TTC549 (cell line): ENCODE measurements around the gene CA10.

Experiments
- FAIRE-seq: peaks from 2 replicates; lab custom pipeline; 2012; peaks lifted over from hg19 to GRCh38; lab: Jason Lieb, UNC

CA10 gene

GRCh38 chr17:51946311-51946710 is 212.2 kb downstream of the CA10 start:
- no peak for FAIRE-seq

DNA sequence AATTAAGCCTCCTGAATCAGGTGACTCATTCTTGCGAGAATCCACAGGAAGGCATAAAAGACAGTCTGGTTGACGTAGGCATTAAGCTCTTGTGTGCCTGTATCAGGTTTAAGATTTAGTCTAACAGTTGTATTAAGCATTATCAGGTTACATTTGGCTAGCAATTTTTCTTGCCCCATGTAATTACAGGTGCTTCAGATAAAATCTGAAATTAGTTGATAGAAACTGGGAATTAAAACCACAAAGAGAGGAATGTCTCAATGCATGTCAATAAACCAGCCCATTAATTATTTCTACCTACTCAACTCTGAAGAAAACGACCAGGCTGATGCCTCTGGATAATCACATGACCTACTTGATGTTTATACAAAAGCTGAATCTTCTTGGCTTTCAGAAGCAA is 217.2 kb downstream of the CA10 start:
- FAIRE-seq, result no peak

DNA sequence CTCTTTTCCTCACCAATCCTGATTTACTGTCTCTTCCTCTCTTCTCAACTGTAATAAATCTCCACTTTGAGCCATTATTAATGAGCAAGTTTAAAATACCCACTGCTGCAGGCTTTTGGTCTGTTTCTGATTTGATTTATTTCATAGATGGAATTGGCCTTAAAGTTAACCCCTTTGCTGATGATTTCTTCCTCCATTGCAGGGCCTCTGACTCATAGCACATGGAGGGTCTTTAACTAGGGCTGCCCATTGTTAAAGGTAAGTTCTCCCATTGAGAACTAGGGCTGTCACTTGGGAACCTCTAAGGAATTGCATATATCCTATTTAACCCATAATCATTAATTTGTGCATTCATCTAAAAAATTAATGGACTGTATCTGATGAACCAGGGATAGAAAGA is 221.2 kb downstream of the CA10 start:
- no peak for FAIRE-seq

DNA sequence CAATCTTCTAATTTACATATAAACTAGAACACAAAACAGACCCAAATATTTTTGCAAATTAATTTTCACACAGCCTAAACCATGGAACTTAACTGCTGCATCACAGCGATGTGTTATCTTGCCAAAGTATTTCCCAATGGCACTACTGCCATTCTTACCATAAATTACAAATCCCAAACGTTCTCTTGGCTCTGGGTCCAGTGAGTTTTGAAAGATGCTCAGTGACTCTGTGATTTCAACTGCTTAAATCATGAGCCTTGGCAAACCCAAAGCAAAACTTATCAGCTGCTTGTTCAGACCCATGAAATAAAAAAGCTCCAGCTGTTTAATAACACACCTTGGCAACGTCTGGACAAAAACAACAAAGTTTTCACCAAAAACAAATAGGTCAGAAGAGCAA is 223.0 kb downstream of the CA10 start:
- FAIRE-seq, result no peak

- no peak for FAIRE-seq
Measured at GRCh38 chr17:51933647-51934046, 224.9 kb downstream of the CA10 start.

DNA sequence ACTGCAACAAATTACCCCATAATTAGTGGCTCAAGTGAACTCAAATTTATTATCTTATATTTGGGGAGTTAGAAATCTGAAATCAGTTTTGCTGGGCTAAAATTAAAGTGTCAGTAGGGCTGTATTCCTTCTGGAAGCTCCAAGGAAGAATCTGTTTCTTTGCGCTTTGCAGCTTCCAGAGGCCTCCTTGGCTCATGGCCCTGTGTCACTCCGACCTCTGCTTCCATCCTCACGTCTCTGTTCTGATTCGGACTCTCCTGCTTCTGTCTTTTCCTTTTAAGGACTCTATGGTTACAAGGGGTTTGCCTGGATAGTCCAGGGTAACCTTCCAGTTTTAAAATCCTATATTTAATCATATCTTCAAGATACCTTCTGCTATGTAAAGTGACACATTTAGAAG is 232.1 kb downstream of the CA10 start:
- no peak for FAIRE-seq

DNA sequence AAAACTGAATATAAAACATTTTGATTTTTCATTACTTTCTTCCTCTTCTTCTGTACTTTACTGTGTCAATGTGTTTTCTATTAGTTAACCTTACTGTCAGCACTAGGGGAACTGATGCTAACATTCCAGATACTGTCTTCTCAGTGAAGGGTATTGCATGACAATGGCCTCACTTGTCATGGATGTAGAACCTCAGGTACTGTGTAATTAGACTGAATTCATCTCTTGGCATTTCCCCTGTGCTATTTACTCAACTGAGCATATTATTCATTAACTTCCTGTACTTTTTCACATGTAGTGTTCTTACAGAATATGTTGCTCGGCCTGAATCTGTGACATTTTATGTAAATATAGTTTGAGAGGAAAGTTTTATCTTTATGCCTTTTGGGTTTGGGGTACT is 237.0 kb downstream of the CA10 start:
- no peak for FAIRE-seq

GRCh38 chr17:51914577-51914976 is 243.9 kb downstream of the CA10 start:
- FAIRE-seq, result no peak

GRCh38 chr17:51913491-51914205 is 244.9 kb downstream of the CA10 start:
- FAIRE-seq, result no peak

DNA sequence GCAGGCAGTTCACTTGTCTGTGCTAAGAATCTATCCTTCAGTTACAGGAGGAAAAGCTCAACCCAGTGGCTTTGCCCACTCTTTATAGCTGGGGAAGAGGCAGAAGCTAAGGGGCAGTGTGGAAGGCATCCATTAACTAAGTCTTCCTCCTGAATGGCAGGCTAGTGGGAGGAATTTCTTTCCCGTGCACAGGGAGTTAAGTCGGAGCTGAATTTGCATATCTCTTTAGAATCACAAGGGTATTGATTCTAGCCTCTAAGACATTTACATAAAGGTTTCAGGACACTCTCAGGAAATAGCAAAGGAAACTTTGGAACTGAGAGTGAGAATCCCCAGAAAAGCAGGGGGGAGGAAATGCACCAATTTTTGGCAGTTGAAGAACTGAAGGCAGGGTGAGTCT is 245.6 kb downstream of the CA10 start:
- FAIRE-seq, result no peak

DNA sequence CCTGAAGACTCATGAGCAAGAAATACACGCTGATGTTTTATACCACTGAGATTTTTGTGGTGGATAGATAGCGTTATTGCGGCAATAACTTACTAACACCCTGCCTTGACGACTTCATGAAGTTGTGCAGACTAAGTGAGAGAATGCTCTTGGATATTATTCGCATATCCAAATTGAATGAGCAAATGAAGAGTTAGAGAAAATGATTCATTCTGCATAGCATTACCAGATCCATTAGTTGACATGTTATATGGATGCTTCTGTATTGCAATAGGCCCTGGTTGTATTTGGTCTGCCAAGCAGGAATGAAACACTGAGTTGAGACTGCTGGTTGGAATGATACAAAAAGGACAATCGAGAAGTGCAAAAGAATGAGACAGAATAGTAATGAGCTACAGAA is 247.3 kb downstream of the CA10 start:
- no peak for FAIRE-seq

- FAIRE-seq, result no peak
Measured at GRCh38 chr17:51909971-51910370, 248.5 kb downstream of the CA10 start.

DNA sequence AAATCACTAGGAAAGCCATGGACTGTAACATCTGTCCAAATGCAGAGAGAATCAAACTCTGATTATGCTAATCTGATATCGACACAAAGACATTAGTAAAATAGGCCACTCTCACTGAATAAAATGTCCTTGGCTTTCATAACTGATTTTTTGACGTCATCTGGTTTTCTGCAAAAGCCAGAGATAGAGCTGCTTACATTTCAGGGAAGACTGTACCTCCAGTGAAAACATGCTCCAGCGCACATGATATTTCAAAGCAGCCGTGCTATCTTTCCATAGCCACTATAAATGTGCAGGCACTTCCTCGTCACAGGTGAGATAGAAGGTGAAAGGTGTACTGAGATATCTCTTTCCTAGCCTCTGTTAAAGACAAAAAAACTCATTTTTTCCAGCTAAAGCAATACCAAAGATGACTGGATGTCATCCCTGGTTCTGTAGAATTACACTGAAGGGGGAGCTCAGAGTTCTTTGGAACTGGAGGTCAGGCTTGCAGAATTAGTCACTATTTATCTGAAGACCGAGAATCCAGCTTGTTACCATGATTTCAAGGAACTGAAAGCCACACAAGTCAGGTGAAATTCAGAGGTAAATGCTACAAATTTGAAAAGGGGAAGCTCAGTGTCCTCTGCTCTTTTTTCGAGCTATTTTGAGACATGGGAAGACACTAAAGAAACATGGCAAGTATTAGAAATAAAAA is 249.5 kb downstream of the CA10 start:
- FAIRE-seq, result no peak

- no peak for FAIRE-seq
Measured at GRCh38 chr17:51907041-51907440, 251.5 kb downstream of the CA10 start.

DNA sequence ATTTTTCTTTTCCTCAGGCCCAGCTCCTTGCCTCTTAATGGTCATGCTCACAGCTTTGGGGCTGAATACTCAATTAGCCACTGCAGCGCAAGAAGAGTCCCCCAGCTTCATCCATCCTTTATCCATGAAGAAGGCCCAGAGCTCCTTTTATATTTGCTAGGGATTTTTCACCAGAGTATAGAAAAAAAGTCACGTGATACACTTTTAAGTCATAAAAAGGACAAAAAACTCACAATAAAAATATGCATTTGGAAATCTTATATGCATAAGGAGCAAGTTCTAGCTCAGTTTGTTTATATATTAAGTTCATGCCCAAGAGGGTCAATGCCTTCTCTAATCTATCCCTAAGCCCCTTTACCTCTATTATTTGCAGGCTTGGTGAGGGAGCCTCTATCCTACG is 254.1 kb downstream of the CA10 start:
- FAIRE-seq, result no peak

DNA sequence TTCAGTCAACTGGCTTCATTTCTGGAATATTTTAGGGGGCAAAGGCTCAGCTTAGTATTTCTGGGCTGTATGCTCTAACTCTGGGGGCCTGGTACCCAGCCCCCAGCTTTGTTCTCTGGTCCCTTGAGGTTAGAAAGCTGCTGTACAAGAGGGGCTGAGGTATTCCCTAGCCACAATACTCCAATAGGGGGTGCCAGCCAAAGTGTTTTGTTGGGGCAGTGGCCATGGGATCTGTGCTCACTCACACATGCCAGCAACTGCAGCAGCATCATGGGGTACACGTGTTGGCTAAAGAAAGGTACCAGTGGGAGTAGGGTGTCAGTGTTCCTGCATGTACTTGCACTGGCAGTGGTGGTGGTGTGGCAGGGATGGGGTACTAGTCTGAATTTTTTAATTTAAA is 257.3 kb downstream of the CA10 start:
- FAIRE-seq, result no peak

- no peak for FAIRE-seq
Measured at GRCh38 chr17:51891936-51892335, 266.6 kb downstream of the CA10 start.

GRCh38 chr17:51890710-51891109 is 267.8 kb downstream of the CA10 start:
- no peak for FAIRE-seq

GRCh38 chr17:51888816-51889215 is 269.7 kb downstream of the CA10 start:
- FAIRE-seq, result no peak

GRCh38 chr17:51876986-51877385 is 281.5 kb downstream of the CA10 start:
- no peak for FAIRE-seq

DNA sequence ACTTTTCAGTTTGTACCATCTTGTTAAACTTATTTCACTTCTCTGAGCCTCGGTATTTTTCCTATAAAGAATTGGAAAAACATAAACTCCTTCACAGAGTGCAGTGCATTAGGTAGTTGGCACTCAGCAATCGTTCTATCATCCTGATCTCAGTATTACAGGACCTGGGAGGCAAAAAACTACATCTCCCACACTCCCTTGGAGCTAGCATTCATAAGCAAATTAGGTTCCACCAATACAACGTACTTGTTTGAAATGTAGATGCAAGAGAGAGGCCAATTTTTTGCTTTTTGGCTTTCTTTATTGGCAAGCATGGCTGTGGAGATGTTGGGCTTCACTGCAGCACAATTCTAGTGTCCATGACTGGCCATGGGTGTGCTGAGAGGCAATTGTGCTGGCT is 285.2 kb downstream of the CA10 start:
- FAIRE-seq, result no peak

- FAIRE-seq, result no peak
Measured at GRCh38 chr17:51869387-51869786, 289.1 kb downstream of the CA10 start.

- no peak for FAIRE-seq
Measured at GRCh38 chr17:51860954-51861561, 297.5 kb downstream of the CA10 start.
